BLaER1 treated with 17β-estradiol and CSF1 and Interleukin-3, amounts not matched to agents 10 nM and 100 nM (cell line): ENCODE data around the gene STOML1.
"Not testable (repeated sequence)": the region's sequence is repeated elsewhere in the genome, so short reads cannot be mapped to it uniquely, and the experiment has no call there.

Experiments used
- H3K27ac ChIP-seq, 11 experiments: shearing (Covaris generic); formaldehyde crosslinking; 2 replicates each; pipeline ENCODE4 v1.8.1; 2022
- H3K27me3 ChIP-seq, 11 experiments: shearing (Covaris generic); formaldehyde crosslinking; 2 replicates each; pipeline ENCODE4 v1.8.1; 2022
- H3K36me3 ChIP-seq, 11 experiments: shearing (Covaris generic); formaldehyde crosslinking; 2 replicates each; pipeline ENCODE4 v1.8.1; 2022
- H3K4me1 ChIP-seq, 10 experiments: shearing (Covaris generic); formaldehyde crosslinking; 2 replicates each; pipeline ENCODE4 v1.8.1; 2022
- H3K4me2 ChIP-seq, 11 experiments: shearing (Covaris generic); formaldehyde crosslinking; 2 replicates each; pipeline ENCODE4 v1.8.1; 2022
- H3K4me3 ChIP-seq, 10 experiments: shearing (Covaris generic); formaldehyde crosslinking; 2 replicates each; pipeline ENCODE4 v1.8.1; 2022
- H3K9ac ChIP-seq, 11 experiments: shearing (Covaris generic); formaldehyde crosslinking; 2 replicates each; pipeline ENCODE4 v1.8.1; 2022
- H3K9me3 ChIP-seq, 11 experiments: shearing (Covaris generic); formaldehyde crosslinking; replicated peaks in 1 of 11; 2 replicates each; pipeline ENCODE4 v1.8.1; 2022
- H4K20me1 ChIP-seq, 11 experiments: shearing (Covaris generic); formaldehyde crosslinking; 2 replicates each; pipeline ENCODE4 v1.8.1; 2022
- Cebpa-rat ChIP-seq, 11 experiments: shearing (Covaris generic); IDR thresholded peaks; 2 replicates each; pipeline ENCODE4 v1.8.1; 2022

Gene STOML1

DNA sequence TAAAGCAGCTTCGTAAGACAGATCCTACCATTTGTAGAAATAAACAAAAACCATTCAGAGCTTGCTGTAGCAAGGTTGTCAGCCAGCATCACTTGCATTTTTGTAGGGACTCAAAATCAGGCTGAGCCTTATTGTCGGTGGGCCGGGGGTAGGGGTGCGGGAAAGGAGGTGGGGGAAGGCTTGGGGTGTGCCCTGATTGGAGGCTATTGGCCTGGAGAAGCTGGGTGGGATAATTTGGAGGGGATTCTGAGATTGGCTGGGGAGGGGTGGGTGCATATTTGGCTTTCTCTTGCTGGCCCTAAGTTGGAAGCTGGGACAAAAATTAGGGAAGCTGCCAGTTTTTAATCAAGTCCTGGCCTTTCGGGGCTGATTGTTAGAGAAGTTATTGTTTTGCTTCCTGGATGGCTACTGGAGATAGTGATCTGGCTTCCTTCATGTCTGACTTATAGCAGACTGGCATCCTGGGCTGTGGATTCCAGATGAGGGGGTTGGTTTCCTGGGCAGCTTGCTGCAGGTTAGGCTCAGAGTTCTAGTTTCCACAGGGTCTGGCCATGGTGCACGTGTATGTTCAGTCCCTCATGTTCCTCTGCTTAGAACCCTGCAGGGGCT is 22.8 kb downstream of the STOML1 start:
- Histone ChIP-seq H3K4me3 (no peak overlapping the region), H3K9ac (no peak overlapping the region), H3K9me3 (peaks cover 0 to 8% (median 6%) of the 10 kb centered on the region in 11 experiments; a peak in 14 of 22 replicates), H3K4me2 (no peak overlapping the region), H3K27ac (no peak overlapping the region), H3K36me3 (no peaks in the 10 kb centered on the region), H3K27me3 (peaks cover under 1 to 13% (median 8%) of the 10 kb centered on the region in 11 experiments; a peak in 21 of 22 replicates), H3K4me1 (peaks cover 22 to 36% (median 30%) of the 10 kb centered on the region in 10 experiments), H4K20me1 (peaks cover 0 to 9% (median 0%) of the 10 kb centered on the region in 11 experiments; a peak in 5 of 22 replicates)
- TF ChIP-seq Cebpa-rat (IDR thresholded peaks at IDR 0.05) = no peak

DNA sequence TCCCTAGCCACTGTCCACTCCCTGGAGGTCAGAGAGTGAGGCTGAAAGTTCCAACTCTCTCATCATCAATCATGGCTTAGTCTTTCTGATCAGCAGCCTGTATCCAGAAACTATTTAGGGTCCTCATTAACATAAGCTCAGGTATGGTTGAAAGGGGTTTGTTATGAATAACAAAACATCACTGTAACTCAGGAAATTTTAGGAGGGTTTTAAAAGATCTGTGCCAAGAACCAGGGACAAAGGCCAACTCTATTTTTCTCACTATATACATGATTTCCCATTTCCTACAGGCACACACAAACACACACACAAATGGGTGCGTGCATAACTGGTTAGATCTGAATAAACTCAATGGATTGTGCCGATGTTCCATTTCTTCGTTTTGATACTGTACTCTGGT is 23.6 kb downstream of the STOML1 start:
- Histone ChIP-seq H3K4me2 (no peak overlapping the region), H3K36me3 (no peaks in the 10 kb centered on the region), H3K27me3 (peaks cover 0 to 5% (median 2%) of the 10 kb centered on the region in 11 experiments; a peak in 9 of 22 replicates), H3K9ac (no peak overlapping the region), H3K4me3 (no peak overlapping the region), H3K27ac (no peak overlapping the region), H4K20me1 (peaks cover 0 to 4% (median 0%) of the 10 kb centered on the region in 11 experiments; a peak in 5 of 22 replicates), H3K4me1 (peaks cover 22 to 39% (median 31%) of the 10 kb centered on the region in 10 experiments), H3K9me3 (0 out of 22 replicates have a peak, but pooled peaks cover 0 to under 1% (median 0%) of the 10 kb centered on the region in 11 experiments)
- TF ChIP-seq Cebpa-rat (IDR thresholded peaks at IDR 0.05) = no peak

DNA sequence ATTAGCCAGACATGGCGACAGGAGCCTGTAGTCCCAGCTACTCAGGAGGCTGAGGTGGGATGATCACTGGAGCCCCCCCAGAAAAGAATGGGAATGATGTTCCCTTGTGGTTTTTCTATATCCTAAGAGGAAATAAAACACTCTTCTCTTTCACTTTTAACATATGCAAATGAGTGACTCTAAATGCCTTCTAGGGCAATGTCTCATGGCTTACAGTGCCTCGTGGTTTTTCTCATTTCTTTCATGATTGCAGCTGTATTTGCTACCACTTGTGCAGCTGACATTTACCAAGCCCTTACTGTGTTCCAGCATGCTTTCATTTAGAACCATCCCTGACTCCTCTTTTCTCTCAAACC is 26.4 kb downstream of the STOML1 start:
- peak overlapping the region; percentile 72 to 94 (median 82) for H3K4me2 ChIP-seq
- no peaks in the 10 kb centered on the region for H3K36me3 ChIP-seq
- 0 out of 22 replicates have a peak overlapping the region, but pooled peaks of 1 of the 11 experiments have one; percentile 41 for H3K9ac ChIP-seq
- no peak overlapping the region for H3K4me3 ChIP-seq
- no peak for TF ChIP-seq Cebpa-rat (IDR thresholded peaks at IDR 0.05)
- H3K4me1 ChIP-seq = peaks cover 22 to 35% (median 30%) of the 10 kb centered on the region in 10 experiments
- peak overlapping the region in 3 of 11 experiments; percentile 39 to 51 (median 43); a peak in 1 of 22 replicates for H3K27ac ChIP-seq
- no peaks in the 10 kb centered on the region for H3K9me3 ChIP-seq
- H4K20me1 ChIP-seq = no peaks in the 10 kb centered on the region; a peak in 1 of 22 replicates
- H3K27me3 ChIP-seq = no peaks in the 10 kb centered on the region

DNA sequence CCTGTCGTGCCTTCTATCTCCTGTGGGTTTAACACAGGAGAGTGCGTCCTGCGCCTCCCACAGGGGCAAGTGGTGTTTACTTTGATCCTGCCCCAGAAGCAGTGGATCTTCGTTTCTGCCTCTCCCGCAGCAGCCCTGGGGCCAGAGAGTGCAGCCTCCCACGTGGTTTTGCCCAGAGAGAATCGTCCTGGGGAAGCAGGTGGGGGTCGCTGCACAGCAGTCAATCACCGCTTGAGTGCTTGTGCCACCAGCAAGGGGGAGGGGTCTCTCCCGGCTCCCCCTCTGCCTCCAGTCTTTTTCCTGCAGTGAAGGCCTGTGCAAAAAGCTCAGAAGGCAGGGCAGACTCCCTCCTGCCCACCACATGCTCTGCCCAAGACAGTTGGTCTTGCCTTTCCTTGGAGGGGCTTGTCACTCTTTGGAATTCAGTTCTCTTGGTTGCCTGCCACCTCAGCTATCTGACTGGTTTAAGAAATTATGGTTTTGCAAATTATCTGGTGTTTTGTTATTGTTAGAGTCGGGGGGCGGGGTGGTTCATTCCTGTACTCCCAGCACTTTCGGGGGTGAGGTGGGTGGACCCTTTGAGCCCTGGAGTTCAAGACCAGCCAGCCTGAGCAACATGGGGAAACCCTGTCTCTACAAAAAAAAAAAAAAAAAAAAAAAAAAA is 26.9 kb downstream of the STOML1 start:
- H3K27ac ChIP-seq = peak overlapping the region in 8 of 11 experiments; percentile 18 to 51 (median 42); a peak in 10 of 22 replicates

DNA sequence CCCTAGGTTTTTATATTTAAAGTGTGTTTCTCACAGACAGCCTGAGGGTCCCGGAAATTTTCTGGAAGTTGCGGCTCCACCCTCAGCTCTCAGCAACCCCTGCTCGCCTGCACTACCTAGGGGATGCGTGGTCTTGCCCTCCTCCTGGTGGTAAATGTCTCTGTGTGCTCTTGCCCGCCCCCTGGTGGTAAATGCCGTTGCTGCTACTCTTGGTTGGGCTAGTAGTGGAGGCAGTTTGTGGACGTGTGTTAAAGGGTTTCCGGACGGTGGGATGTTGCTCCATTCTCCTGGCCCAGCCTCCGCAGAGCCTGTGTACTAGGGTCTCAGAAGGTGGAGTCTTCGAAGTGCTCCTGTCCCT is 27.4 kb downstream of the STOML1 start:
- Histone ChIP-seq H3K27ac (peak overlapping the region in 8 of 11 experiments; percentile 18 to 51 (median 42); a peak in 10 of 22 replicates), H4K20me1 (no peaks in the 10 kb centered on the region; a peak in 1 of 22 replicates), H3K4me1 (peaks cover 29 to 45% (median 38%) of the 10 kb centered on the region in 10 experiments), H3K36me3 (no peaks in the 10 kb centered on the region), H3K9me3 (no peaks in the 10 kb centered on the region), H3K4me3 (peak overlapping the region in 2 of 10 experiments; percentile 20 to 41; a peak in 4 of 20 replicates), H3K9ac (peak overlapping the region in 7 of 11 experiments; percentile 6 to 58 (median 36); a peak in 6 of 22 replicates), H3K4me2 (peak overlapping the region; percentile 72 to 94 (median 82)), H3K27me3 (no peaks in the 10 kb centered on the region)
- no peak for TF ChIP-seq Cebpa-rat (IDR thresholded peaks at IDR 0.05)

More for the DNA sequence above, 26.9 kb downstream of the STOML1 start:
- Histone ChIP-seq H3K4me3 (peak overlapping the region in 2 of 10 experiments; percentile 20 to 41; a peak in 4 of 20 replicates), H3K27me3 (no peaks in the 10 kb centered on the region), H3K36me3 (no peaks in the 10 kb centered on the region), H4K20me1 (no peaks in the 10 kb centered on the region; a peak in 1 of 22 replicates), H3K4me2 (peak overlapping the region; percentile 72 to 94 (median 82)), H3K9ac (peak overlapping the region in 8 of 11 experiments; percentile 6 to 58 (median 36); a peak in 8 of 22 replicates), H3K4me1 (peaks cover 24 to 40% (median 33%) of the 10 kb centered on the region in 10 experiments), H3K9me3 (no peaks in the 10 kb centered on the region)
- TF ChIP-seq Cebpa-rat (IDR thresholded peaks at IDR 0.05) = no peak

DNA sequence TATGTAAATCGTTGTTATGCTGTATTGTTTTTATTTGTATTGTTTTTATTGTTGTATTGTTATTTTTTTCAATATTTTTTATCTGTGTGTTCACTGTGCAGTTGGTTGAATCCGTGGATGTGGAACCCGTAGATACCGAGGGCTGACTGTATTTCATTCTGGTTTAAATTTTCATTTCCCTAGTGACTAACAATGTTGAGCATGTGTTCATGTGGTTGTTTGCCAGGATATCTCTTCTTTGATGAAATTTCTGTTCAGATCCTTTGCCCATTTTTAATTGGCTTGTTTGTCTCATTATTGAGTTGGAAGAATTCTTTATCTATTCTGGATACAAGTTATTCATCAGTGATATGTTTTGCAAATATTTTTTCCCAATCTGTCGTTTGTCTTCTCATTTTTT is 29.7 kb downstream of the STOML1 start:
- no peak for TF ChIP-seq Cebpa-rat (IDR thresholded peaks at IDR 0.05)
- no peak overlapping the region for H3K4me2 ChIP-seq
- H3K27ac ChIP-seq = no peak overlapping the region
- peaks cover 52 to 68% (median 61%) of the 10 kb centered on the region in 10 experiments for H3K4me1 ChIP-seq
- H4K20me1 ChIP-seq = no peaks in the 10 kb centered on the region; a peak in 1 of 22 replicates
- no peak overlapping the region for H3K4me3 ChIP-seq
- H3K36me3 ChIP-seq = no peaks in the 10 kb centered on the region
- no peak overlapping the region for H3K9ac ChIP-seq
- H3K9me3 ChIP-seq = no peaks in the 10 kb centered on the region
- H3K27me3 ChIP-seq = no peaks in the 10 kb centered on the region

DNA sequence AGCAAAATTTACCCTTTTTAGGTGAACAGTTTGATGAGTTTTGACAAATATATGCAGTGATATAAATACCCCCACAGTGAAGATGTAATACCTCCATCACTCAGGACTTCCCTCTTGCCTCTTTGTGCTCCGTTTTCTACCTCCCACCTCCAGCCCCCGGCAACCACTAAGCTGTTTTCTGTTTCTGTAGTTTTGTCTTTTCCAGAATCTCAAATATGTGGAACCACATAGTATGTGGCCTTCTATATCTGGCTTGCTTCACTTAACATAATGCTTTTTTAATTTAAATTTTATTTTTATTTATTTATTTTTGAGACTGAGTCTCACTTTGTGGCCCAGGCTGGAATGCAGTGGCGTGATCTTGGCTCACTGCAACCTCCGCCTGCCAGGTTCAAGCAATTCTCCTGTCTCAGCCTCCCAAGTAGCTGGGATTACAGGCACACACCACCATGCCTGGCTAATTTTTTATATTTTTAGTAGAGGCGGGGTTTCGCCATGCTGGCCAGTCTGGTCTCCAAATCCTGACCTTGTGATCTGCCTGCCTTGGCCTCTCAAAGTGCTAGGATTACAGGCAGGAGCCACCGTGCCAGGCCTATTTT is 31.5 kb downstream of the STOML1 start:
- not testable (repeated sequence) for H3K9me3 ChIP-seq, H3K9ac ChIP-seq, H3K4me3 ChIP-seq, H3K27me3 ChIP-seq, H4K20me1 ChIP-seq, H3K36me3 ChIP-seq
- Histone ChIP-seq H3K27ac (peak overlapping the region in 1 of 11 experiments; percentile 44; a peak in 1 of 22 replicates), H3K4me2 (peak overlapping the region in 7 of 11 experiments; percentile 55 to 87 (median 73); a peak in 8 of 22 replicates), H3K4me1 (peaks cover 56 to 70% (median 62%) of the 10 kb centered on the region in 10 experiments)

DNA sequence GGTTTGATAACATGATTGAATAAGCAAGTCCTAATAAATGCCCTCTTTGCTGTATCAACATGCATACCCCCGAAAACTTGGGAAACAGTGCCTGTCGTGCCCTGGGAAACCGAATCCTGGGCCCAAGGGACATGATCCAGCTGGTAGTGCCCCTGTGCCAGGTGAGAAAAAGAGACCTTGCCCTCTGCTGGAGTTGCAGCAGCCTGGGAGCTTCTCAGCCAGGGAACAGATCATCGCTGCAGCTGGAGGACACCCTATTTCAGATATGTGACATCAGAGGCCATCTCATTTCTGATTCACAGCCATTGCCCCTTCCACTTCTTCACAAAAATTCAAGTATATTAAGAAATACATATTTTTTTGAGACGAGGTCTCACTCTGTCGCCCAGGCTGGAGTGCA is 32.3 kb downstream of the STOML1 start:
- no peak for TF ChIP-seq Cebpa-rat (IDR thresholded peaks at IDR 0.05)
- Histone ChIP-seq H3K4me3 (no peak overlapping the region), H3K36me3 (no peaks in the 10 kb centered on the region), H3K4me1 (peaks cover 50 to 62% (median 55%) of the 10 kb centered on the region in 10 experiments), H3K27me3 (no peaks in the 10 kb centered on the region), H3K9me3 (no peaks in the 10 kb centered on the region), H3K9ac (peak overlapping the region in 3 of 11 experiments; percentile 14 to 31 (median 15); a peak in 5 of 22 replicates), H3K27ac (peak overlapping the region in 6 of 11 experiments; percentile 8 to 49 (median 41); a peak in 9 of 22 replicates), H4K20me1 (no peaks in the 10 kb centered on the region), H3K4me2 (peak overlapping the region; percentile 55 to 90 (median 74))
